Esophagus muscularis mucosa (tissue), 4 donors: ENCODE results near the gene CLASP1. TPM values are rescaled to one million over a fixed set of nuclear protein-coding genes. Genes with fewer than 3 reads are reported as not detected.
A peak's percentile ranks its signal among the peaks of the same experiment; 100 is the strongest.
"Not testable (repeated sequence)": the region's sequence is repeated elsewhere in the genome, so short reads cannot be mapped to it uniquely, and the experiment has no call there.

Experiments used
- DNase-seq: peaks from one replicate; pipeline ENCODE4 v3.0.0-alpha.2; 2017; ENCODE audit errors: extremely low spot score
- H3K27ac ChIP-seq, 4 donors: fragments of 200-600 bp; sonication (generic); replicated peaks in 1 of 4; 1 replicate in 3 of 4; 2 replicates in 1 of 4; pipeline ENCODE4 v1.5.1; 2016 to 2019; ENCODE audit warnings: mild to moderate bottlenecking in 1 of 4
- H3K27me3 ChIP-seq, 4 donors: fragments of 200-600 bp; sonication (generic); one replicate each; pipeline versions ENCODE4 v1.5.1 to v1.6.0; 2016 to 2019
- H3K36me3 ChIP-seq, 4 donors: fragments of 200-600 bp; sonication (generic); one replicate each; pipeline ENCODE4 v1.5.1; 2016 to 2019
- H3K4me1 ChIP-seq, 4 donors: fragments of 200-600 bp; sonication (generic); one replicate each; pipeline ENCODE4 v1.5.1; 2016 to 2019
- H3K4me3 ChIP-seq, 4 donors: fragments of 200-600 bp; sonication (generic); 1 replicate in 2 of 4; 2 replicates in 2 of 4; pipeline ENCODE4 v1.5.1; 2016 to 2019; ENCODE audit warnings: mild to moderate bottlenecking in 4 of 4, moderate library complexity in 1 of 4
- H3K9me3 ChIP-seq, 4 donors: fragments of 200-600 bp; sonication (generic); 1 replicate in 3 of 4; 2 replicates in 1 of 4; pipeline ENCODE4 v1.5.1; 2016 to 2019
- CTCF ChIP-seq, 3 experiments: fragments of 200-600 bp in 2 of 3; fragments of 450-650 bp in 1 of 3; sonication (generic) in 2 of 3; IDR thresholded peaks; one replicate each; pipeline ENCODE4 v1.5.1; 2017 to 2019; ENCODE audit warnings: antibody characterized with exemption in 3 of 3, mild to moderate bottlenecking in 2 of 3, moderate library complexity in 1 of 3
- EP300 ChIP-seq: sonication (generic); formaldehyde crosslinking; IDR thresholded peaks from one replicate; pipeline ENCODE4 v1.6.1; 2017; ENCODE audit warnings: antibody characterized with exemption
- POLR2A ChIP-seq: fragments of 450-650 bp; IDR thresholded peaks from one replicate; pipeline ENCODE4 v1.6.1; 2017; ENCODE audit warnings: antibody characterized with exemption, moderate library complexity, mild to moderate bottlenecking, low read depth
- POLR2AphosphoS5 ChIP-seq, 2 donors: sonication (generic); formaldehyde crosslinking; IDR thresholded peaks; one replicate each; pipeline ENCODE4 v1.6.1; 2017; ENCODE audit warnings: antibody characterized with exemption in 2 of 2
- WGBS: methylation state at CpG from one replicate; pipeline ENCODE4 v1.1.5; 2018; 5-methylcytosine and 5-hydroxymethylcytosine counted together
- intact Hi-C: fragments of 100-400 bp; cut with DNase I; formaldehyde crosslinking; loops from one replicate; pipeline ENCODE4 v1.15.1; 2023
- total RNA-seq, 4 donors: library from RNA; depleted of rRNA; stranded (reverse); fragments of >200 nt; gene quantifications; one replicate each; pipeline versions ENCODE4 v1.1.0 to v1.2.1, GENCODE V29; 2016

CLASP1 gene
- total RNA-seq, 4 donors from 2014 or later = 62.6 to 78.6 (median 70.5) TPM

GRCh38 chr2:121478996-121479745, 170.1 kb downstream of the CLASP1 start:
- no peak for DNase-seq
- H3K4me3 ChIP-seq = no peak overlapping the region
- H3K27ac ChIP-seq = peak overlapping the region in 1 of 4 donors; percentile 10
- TF ChIP-seq POLR2AphosphoS5 (IDR thresholded peaks at IDR 0.05) = no peak
- no peak for TF ChIP-seq EP300
- H3K27me3 ChIP-seq = no peaks in the 10 kb centered on the region
- no peaks in the 10 kb centered on the region for H3K9me3 ChIP-seq
- intact Hi-C loops = no loop called here
- H3K4me1 ChIP-seq = peaks cover 34 to 68% (median 64%) of the 10 kb centered on the region in 4 donors
- WGBS = 73% methylated on average over 6 of the region's 6 CpGs
- H3K36me3 ChIP-seq = no peaks in the 10 kb centered on the region

GRCh38 chr2:121478358-121478995, 170.8 kb downstream of the CLASP1 start:
- H3K4me3 ChIP-seq, H3K36me3 ChIP-seq, H3K27ac ChIP-seq, H3K9me3 ChIP-seq, intact Hi-C loops, H3K27me3 ChIP-seq, DNase-seq: not testable (repeated sequence)
- H3K4me1 ChIP-seq = peaks cover 34 to 67% (median 58%) of the 10 kb centered on the region in 4 donors
- WGBS = 93% methylated on average over 7 of the region's 7 CpGs

- WGBS = 72% methylated on average over 3 of the region's 3 CpGs
- H3K4me1 ChIP-seq = peaks cover 42 to 65% (median 46%) of the 10 kb centered on the region in 4 donors
- intact Hi-C loops = no loop called here
Observed at GRCh38 chr2:121476684-121477083, 172.6 kb downstream of the CLASP1 start.

GRCh38 chr2:121475811-121476571, 173.3 kb downstream of the CLASP1 start:
- 78% methylated on average over 4 of the region's 4 CpGs for WGBS
- TF ChIP-seq POLR2AphosphoS5 (IDR thresholded peaks at IDR 0.05) (no peak), POLR2A (no peak), CTCF (IDR thresholded peaks at IDR 0.05) (no peak), EP300 (no peak)
- DNase-seq = no peak
- H3K36me3 ChIP-seq = no peaks in the 10 kb centered on the region
- no peak overlapping the region for H3K4me3 ChIP-seq
- H3K27ac ChIP-seq = no peak overlapping the region
- H3K4me1 ChIP-seq = peaks cover 35 to 58% (median 40%) of the 10 kb centered on the region in 4 donors
- no peaks in the 10 kb centered on the region for H3K9me3 ChIP-seq
- intact Hi-C loops = no loop called here
- no peaks in the 10 kb centered on the region for H3K27me3 ChIP-seq

More at GRCh38 chr2:121476684-121477083, 172.6 kb downstream of the CLASP1 start:
- Histone ChIP-seq H3K27ac (no peak overlapping the region), H3K27me3 (no peaks in the 10 kb centered on the region), H3K4me3 (no peak overlapping the region), H3K9me3 (no peaks in the 10 kb centered on the region), H3K36me3 (no peaks in the 10 kb centered on the region)
- DNase-seq = no peak
- no peak for TF ChIP-seq EP300
- no peak for TF ChIP-seq POLR2AphosphoS5 (IDR thresholded peaks at IDR 0.05)
- TF ChIP-seq CTCF (IDR thresholded peaks at IDR 0.05) = no peak
- TF ChIP-seq POLR2A = no peak

GRCh38 chr2:121473512-121473911, 175.8 kb downstream of the CLASP1 start:
- TF ChIP-seq EP300 = no peak
- TF ChIP-seq POLR2AphosphoS5 (IDR thresholded peaks at IDR 0.05) = no peak
- no peak for TF ChIP-seq CTCF (IDR thresholded peaks at IDR 0.05)
- TF ChIP-seq POLR2A = no peak
- Histone ChIP-seq H3K9me3 (no peaks in the 10 kb centered on the region), H3K27me3 (no peaks in the 10 kb centered on the region), H3K27ac (no peak overlapping the region), H3K4me1 (peaks cover 16 to 36% (median 21%) of the 10 kb centered on the region in 4 donors), H3K4me3 (no peak overlapping the region), H3K36me3 (peaks cover 12 to 15% (median 14%) of the 10 kb centered on the region in 4 donors)
- 54% methylated on average over 2 of the region's 2 CpGs for WGBS
- DNase-seq = no peak
- intact Hi-C loops = no loop called here
